NCI-H510A (cell line): ENCODE results near the gene HHIPL2.

Source experiments
- DNase-seq: peaks from one replicate; lab custom pipeline; 2025; lab: John Stamatoyannopoulos, UW

HHIPL2 gene

DNA sequence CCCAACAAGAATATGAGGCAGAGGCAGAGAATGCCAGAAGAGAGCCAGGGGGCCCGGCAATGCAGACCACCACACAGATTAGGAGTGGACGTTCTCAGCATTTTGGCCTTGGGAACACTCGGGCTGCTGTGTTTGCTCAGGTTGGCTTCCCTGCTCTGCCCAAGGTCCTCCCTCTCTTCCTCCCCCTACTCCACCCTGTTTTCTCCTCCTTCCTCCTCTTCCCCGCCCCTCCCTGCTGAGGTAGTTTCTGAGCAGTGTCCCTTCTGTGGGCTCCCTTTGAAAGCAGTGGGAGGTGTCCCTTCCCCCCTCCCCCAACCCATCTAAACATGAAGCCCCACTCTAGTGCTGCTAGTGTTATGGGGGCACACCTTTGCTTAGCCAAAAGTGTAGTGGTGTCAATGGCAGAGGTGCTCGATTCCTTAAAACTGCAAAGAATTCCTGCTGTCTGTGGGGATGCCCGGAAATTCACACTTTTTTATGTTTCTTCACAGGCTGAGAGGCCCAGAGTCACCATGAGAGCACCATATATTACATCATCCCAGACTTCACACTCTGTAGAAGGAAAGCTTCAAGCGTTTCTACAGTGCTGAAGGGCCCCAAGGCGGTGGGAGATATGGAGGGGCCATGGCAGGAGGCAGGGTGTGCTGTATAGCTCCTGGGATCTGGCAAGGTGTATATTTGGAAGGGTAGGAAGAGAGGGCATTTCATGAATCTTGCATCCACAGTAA, at the start of gene HHIPL2:
TSS of gene HHIPL2 (minus strand) at position 161 of the 728 bp plus-strand sequence. CDS start at position 101, 60 bp downstream.
- DNase-seq: no peak

DNA sequence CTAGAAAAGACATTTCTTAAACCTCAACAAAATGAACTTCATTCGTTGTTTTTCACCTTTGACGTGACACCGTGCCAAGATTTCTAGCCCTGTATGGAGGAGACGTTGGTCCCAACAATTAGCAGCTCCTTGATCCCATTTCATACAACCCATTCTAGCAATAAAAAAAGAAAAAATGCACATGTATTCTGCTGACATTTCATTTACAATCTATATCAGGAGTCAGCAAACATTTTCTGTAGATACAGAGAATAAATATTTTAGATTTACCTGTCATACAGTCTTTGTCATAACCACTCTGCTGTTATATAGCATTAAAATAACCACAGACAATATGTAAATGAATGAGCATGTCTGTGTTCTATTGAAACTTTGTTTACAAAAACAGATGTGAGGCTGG, 48.8 kb upstream of the HHIPL2 start:
- no peak for DNase-seq

DNA sequence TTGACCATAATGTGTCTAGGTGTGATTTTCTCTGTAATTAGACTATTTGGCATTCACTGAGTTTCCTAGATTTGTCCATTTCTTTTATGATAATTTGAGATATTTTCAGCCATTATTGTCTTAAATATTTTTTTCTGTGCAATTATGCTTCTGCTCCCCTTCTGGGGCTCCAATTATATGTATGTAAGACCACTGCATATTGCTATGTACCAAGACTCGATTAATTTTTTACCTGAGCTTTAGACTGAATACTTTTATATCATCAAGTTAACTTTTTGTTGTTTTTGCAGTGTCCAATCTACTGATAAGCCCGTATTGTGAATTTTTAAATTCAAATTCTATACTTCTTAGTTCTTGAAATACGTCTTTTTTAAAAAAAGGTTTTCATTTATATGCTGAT, 46.9 kb upstream of the HHIPL2 start:
- DNase-seq: no peak

DNA sequence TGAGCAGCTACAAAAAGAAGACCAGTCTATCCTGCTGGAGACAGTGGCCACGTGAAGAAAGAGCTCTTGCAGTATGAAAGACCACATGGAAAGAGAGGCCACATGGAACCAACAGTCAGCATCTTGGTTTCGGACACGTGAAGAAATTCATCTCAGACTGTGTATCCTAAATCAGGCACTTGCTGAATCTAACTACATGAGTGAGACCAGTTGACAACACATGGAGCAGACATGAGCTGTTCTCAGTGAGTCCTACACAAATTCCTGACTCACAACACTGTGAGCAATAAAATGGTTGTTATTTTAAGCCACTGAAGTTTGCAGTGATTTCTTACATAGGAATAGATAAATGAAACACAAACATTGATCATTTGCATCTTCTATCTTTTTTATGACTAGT, 44.3 kb upstream of the HHIPL2 start:
- no peak for DNase-seq

DNA sequence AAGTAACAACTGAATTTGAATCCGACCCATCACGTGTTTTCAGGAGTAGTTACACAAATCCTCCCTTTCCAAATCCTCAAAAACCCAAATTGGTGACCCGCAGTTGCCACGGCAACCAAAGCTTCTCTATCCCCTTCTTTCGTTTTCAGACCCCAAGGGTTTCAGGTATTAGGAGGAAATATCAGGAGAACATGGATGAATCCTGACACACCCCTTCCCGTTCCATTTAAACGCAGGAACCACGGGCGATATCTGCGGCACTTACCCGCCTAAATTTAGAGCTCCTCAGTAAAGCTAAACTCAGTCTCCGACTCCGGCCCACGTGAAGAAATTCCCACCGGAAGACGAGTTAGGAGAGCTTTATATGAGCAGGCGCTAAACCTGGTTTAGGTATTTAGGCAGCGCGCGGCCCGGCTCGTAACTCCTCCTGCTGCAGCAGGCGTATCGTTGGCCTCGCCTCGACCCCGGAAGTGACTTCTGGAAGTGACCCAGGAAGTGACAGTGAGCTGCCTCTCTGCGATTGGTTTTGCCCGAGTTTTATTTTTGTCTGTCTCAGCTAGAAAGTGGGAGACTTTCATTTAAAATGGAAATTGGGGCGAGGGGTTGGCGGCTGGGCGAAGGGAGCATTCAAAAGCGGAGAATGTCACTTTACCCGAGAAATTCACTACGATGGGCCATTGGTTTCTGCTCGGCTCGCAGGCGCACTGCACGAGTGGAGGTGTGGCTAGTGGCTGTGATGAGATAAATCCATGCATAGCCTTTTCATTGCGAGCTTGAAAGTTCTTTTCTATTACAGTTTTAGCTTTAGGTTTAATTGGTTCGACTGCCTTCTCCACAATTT, 41.8 kb upstream of the HHIPL2 start, which contains the start of gene TAF1A:
TSS of gene TAF1A (minus strand) at position 472 of the 841 bp plus-strand sequence.
- peak; percentile 72 for DNase-seq

DNA sequence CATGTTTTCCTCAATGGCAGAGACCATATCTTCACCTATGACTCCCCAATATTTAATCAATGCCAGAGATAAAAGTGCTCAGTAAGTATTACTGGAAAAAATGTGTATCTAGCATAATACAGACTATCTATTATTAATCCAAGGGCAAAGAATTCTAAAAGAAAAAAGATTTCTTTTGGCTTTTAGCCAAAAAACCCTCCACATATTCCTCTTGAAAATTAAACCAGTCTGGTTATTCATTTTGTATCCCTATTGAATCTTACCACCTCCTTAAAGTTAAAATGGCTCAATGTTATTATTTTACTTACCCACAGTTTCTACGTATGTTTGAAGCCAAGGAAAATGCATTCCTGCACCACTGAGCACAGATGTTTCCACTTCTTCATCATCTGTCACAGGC, 40.2 kb upstream of the HHIPL2 start:
- no peak for DNase-seq

DNA sequence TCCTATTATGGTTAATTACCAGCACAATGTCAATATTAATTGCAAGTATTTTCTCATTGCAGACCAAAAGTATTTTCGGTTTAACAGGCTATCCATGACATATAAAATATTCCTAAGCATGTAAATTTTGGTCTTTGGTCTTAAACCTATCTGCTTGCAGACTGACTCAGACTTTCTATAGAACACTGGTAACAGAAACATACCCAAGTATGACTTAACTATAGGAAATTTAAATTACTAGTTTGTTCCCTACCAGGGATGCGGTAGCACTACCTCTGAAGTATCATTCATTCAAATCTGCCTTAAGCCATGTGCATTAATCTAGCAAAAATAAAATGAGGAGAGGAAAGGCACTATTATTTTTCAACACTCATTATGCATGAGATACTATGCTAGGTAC, 38.9 kb upstream of the HHIPL2 start:
- no peak for DNase-seq

DNA sequence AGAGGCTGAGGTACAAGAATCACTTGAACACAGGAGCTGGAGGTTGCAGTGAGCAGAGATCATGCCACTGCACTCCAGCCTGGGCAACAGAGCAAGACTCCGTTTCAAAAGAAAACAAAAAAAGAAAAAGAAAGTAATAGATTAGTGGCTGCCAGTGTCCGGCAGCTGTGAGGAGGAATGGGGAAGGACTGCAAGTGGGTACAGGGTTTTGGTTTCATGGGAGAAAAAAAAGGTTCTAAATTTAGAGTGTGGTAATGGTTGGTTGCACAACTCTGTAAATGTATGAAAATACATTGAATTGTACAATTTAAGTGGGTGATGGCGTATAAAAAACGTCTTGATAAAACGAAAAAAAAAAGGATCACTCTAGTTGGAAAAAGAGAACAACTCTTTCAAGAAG, 35.2 kb upstream of the HHIPL2 start:
- no peak for DNase-seq

DNA sequence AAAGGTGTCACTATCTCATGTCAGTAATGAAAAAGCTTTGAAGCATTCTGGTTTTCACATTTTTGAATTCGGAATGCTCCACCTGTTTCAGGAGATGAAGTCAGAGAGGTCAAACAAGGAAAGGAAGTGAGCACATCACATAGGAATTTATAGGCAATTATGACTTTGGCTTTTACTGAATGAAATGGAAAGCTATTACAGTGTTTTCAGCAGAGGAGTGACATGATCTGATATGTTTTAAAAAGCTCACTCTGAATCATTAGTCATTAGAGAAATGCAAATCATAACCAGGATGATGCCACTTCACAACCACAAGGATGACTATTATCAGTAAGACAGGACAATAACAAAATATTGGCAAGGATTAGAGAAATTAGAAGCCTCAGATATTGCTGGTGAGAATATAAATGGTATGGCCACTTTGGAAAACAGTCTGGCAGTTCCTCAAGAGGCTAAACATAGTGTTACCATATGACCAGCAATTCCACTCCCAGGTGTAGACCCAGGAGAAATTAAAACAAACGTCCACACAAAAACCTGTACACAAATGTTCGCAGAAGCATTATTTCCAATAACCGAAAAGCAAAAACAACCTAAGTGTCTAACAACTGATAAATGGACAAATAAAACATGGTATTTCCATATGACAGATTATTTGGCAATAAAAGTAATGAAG, 34.3 kb upstream of the HHIPL2 start:
- no peak for DNase-seq

DNA sequence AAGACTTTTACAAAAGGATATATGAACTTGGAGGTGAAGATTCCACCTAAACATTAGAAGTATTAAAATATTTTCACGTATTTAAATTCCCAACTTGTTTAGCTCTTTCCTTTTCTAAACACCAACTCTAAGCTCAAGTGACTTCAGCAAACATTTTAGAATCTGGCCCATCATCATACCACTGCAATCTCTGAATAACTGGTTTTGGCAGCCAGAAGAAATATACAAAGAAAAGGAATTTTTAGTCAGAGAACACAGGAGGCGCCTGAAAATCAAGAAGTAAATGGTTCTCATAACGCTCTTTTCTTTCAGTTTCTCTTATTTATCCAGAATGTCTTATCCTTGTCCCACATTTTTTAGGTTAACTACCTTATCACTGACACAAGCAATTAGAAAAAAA, 31.4 kb upstream of the HHIPL2 start:
- DNase-seq: no peak

DNA sequence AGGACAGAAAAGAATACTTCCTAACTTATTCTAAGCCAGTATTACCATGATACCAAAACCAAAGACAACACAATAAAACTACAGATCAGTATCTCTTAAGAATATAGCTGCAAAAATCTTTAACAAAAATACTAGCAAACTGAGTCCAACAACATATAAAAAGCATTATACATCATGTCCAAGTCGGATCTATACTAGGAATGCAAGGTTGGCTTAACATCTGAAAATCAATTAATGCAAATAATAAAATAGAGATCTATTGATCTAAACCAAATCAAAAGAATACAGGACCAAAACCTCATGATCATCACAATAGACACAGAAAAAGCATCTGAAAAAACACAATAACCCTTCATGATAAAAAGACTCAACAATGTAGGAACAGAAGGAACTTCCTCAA, 22.9 kb upstream of the HHIPL2 start:
- DNase-seq: no peak

DNA sequence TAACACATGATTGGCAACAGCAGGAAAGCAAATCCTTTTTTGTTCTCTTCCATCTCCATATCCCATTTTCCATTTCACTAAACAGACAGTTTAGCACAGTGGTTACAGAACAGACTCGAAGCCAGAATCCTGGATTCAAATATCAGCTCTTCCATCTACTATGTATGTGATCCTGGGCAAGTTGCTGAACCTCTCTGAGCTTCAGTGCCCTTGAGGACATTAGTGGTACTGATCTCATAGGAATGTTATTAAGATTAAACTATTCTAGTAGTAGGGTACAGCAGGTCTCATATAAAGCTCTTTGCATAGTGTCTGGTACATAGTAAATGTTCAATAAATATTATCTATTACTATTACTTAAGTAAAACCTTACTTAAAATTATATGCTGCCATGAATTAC, 13.8 kb upstream of the HHIPL2 start:
- no peak for DNase-seq

DNA sequence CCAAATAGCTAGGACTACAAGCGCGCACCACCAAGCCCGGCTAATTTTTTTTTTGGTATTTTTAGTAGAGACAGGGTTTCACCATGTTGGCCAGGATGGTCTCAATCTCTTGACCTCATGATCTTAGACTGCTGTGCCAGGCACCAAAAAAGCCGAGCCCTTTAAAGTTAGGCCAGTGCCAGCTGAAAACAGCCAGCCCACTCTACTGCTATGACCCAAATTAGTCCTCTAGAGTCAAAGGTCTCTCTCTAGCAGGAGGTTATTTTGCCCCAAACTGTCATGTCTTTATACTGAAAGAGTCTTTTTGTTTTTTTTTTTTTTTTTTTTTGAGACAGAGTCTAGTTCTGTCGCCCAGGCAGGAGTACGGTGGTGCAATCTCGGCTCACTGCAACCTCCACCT, 9.7 kb upstream of the HHIPL2 start:
- no peak for DNase-seq

DNA sequence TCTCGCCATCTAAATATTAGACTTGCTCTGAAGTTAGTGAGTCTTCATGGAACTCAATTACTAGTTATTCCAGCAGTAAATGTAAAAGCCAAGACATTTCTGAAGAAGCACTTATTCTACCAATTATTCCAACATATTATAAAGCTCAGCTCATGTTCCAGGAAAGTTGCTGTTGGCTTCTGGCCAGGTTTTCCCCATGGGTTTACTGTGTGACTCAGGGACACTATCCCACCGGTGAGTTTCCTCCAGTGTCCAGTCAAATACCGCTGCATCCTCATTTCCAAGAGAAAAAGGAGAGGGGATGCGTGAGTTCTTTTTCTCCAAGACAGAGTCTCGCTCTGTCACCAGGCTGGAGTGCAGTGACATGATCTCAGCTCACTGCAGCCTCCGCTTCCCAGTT, 9.2 kb upstream of the HHIPL2 start:
- no peak for DNase-seq

DNA sequence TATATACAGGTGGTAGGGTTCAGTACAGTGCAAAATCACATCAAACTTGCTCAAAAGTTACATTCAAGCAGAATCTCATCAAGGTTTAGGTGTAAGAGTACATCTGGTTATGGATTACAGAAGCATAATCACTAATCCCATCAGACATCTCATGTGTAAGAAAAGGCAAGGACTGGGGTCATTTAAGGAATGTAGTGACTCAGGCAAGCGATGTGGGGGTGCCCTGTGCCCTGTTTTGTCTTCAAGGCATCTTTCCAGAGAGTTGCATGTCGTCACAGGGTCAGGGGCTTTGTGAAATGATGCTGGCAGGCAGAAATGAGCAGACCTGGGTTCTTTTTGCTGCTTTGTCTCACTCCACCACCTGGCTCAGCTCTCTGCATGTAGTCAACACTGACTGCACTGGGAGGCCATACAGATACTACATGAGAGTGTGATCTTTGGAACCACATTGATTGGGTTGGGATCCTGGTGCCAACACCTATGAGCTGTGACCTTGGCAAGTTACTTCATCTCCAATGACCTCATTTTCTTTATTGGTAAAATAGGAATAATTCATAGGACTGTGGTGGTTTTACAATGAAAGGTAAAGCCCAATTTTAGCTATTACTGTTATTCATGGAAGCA, 8.2 kb upstream of the HHIPL2 start:
- DNase-seq: no peak

DNA sequence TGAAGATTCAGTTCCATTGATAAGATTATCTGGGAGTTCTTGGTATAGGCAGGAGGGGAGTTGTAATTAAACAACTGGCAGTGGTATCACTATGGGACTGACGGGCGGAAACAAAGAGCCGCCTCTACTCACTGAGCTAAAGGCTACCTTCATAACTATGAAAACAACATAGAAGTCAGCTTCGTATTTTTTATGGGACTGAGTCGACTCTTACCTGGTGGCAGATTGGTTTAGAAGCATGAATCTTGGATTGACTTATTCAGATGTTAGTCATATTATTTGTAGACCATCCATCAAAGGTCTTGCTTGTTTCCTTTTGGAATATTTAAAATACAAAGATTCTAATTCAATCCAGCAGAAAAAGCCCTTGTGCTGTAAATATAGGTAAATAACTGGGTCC, 6.3 kb upstream of the HHIPL2 start:
- DNase-seq: no peak

DNA sequence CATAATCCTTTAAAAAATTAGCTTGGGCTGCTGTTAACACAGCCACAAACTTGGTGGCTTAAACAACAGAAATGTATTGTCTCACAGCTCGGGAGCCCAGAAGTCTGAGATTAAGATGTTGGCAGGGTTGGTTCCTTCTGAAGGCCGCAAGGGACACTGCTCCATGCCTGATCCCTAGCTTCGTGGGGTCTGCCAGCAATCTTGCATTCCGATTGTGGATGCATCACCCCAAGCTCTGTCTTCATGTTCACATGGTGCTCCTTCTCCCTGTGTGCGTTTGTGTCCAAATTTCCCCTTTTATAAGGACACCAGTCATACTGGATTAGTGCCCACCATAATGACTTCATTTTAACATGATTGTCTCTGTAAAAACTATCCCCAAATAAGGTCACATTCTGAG, 5.0 kb upstream of the HHIPL2 start:
- DNase-seq: no peak

DNA sequence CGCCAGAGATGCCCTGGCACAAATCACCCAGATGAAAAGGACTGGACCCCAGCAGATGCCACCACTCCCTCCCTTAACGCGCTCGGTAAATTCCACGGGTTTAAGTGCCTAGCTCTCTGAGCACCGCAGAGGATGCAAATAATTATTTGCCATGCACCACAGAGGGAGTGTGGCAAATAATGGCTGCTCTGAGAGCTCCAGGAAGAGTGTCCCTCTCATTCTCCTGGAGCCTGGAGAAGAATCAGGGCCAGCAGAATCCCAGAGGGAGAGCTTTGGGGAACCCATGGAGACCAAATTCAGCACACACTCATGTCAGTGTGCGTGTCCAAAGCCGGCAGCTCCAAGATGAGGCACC, 667 bp downstream of the HHIPL2 start:
- no peak for DNase-seq

DNA sequence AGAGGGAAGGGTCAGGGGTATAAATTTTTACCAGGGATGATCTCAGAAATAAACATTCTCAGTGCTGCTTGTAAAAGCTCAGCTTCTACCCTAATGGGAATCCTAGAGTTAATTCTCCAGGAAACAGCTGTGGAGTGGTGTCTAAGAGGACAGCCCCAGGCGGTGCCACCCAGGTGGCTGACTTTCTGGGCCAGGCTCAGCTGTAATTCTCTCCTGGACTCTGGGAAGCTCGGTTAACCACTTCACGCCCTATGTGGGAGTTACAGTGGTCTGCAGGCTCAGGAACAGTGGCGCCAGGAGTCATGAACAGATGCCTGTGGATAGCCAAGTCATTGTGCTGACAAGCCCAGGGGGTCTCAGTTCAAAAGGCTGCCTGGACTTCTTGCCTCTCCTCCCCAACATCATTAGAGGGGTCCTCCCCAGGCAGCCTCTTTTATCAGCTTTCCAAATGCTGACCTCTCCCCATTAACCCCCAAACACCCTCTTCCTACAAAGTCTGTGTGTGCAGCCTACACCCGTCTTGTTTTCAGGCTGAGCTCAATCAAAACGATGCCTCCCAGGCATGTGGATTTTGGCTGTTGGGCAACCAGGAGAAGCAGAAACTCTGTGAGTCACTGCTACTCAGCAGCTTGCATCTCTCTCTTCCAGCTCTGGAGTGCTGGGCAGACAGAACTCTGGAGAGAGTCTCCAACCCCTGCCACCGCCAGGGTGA, 1.2 kb downstream of the HHIPL2 start:
- no peak for DNase-seq

DNA sequence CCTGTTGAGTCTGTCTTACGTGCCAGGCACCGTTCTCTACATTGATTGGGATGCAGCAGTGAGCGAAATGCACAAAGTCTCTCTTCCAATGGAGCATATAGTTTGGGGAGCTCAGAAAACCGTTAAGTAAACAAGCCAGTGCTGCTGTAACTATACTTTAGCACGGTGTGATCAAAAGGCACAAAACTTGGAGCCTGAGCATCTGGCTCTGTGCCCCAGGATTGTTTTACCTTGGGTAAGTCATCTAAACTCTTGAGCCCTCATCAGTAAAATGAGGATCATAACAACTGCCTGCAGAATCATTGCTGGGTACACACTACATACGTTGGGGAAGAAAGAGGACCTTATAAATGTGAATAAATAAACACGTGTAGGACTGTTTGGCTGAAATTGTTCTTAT, 1.8 kb downstream of the HHIPL2 start:
- DNase-seq: no peak

DNA sequence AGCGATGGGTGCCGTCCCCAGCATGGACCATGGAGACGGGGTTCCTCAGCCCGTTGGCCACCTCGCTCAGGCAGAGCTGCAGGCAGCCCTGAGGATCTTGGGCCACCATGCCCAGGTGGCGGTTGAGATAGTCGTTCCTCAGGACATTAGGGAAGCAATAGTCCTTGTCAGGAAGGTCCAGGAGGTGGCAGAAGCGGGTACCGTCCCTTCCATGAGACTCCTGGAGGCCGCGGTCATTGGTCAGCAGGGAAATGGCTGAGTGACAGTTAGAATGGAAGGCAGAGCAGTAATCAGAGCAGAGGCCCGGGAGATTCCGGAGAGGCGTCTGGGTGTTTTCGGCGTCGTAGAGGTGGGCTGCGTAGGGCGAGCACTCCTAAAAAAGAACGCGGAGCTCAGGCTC, 4.1 kb downstream of the HHIPL2 start:
- DNase-seq: no peak

DNA sequence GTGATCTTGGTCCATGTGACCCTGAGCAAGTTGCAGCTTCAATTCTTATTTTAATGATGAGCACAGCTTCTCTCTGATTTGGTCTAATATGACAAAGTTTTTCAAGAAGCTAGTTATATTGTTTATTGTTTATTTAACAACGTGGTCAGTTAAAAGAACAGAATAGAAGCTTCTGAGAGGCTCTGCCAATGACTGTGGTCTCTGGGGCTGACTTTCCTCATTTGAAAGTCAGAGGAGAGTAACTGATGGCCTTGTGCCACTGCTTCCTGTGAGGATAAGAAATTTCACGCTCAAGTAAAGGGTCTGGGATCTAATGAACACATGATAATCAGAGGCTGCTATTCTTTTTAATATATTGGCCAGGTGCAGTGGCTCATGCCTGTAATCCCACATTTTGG, 7.3 kb downstream of the HHIPL2 start:
- DNase-seq: no peak
